Epithelial cell of esophagus (primary cell): ENCODE data around the gene NMU.
A peak's percentile ranks its signal among the peaks of the same experiment; 100 is the strongest.
"Not testable (repeated sequence)": the region's sequence is repeated elsewhere in the genome, so short reads cannot be mapped to it uniquely, and the experiment has no call there.

Source experiments
- DNase-seq: peaks from one replicate; pipeline ENCODE4 v3.0.0; 2010; ENCODE audit warnings: low read depth
- H3K4me3 ChIP-seq: 2 replicates; pipeline ENCODE4 v1.5.1; 2011; ENCODE audit warnings: mild to moderate bottlenecking, low read length, control low read depth
- CTCF ChIP-seq: IDR thresholded peaks from 2 replicates; pipeline ENCODE4 v1.5.1; 2011; ENCODE audit warnings: low read depth, mild to moderate bottlenecking, low read length, control low read depth, inconsistent platforms; ENCODE audit not compliant: insufficient read depth; ENCODE audit errors: missing control alignments

The NMU gene

GRCh38 chr4:55625835-55626234, 10.3 kb downstream of the NMU start:
- DNase-seq, result no peak
- no peak for TF ChIP-seq CTCF
- H3K4me3 ChIP-seq, result no peak overlapping the region

GRCh38 chr4:55624063-55624462, 12.0 kb downstream of the NMU start:
- DNase-seq, H3K4me3 ChIP-seq: not testable (repeated sequence)

- no peak for TF ChIP-seq CTCF
- DNase-seq, result no peak
These were observed 17.5 kb downstream of the NMU start for GRCh38 chr4:55618546-55619143.

GRCh38 chr4:55617587-55618197, 18.4 kb downstream of the NMU start:
- no peak for DNase-seq
- no peak for TF ChIP-seq CTCF
- H3K4me3 ChIP-seq, result no peak overlapping the region

More at GRCh38 chr4:55618546-55619143, 17.5 kb downstream of the NMU start:
- H3K4me3 ChIP-seq, result no peak overlapping the region

GRCh38 chr4:55615008-55615407, 21.1 kb downstream of the NMU start:
- no peak for TF ChIP-seq CTCF
- H3K4me3 ChIP-seq, result no peak overlapping the region
- peak; percentile 19 for DNase-seq

GRCh38 chr4:55613621-55614020, 22.5 kb downstream of the NMU start:
- no peak for TF ChIP-seq CTCF
- no peak overlapping the region for H3K4me3 ChIP-seq
- DNase-seq, result no peak

- no peak for TF ChIP-seq CTCF
- H3K4me3 ChIP-seq, result no peak overlapping the region
- DNase-seq, result peak; percentile 77
These were observed 23.8 kb downstream of the NMU start for GRCh38 chr4:55612341-55612740.
